ENCODE results near the gene FGB. TPM values are rescaled to one million over a fixed set of nuclear protein-coding genes. Genes with fewer than 3 reads are reported as not detected.

Gene FGB
- total RNA-seq, 1 donor from 2014 or later, result not detected

DNA sequence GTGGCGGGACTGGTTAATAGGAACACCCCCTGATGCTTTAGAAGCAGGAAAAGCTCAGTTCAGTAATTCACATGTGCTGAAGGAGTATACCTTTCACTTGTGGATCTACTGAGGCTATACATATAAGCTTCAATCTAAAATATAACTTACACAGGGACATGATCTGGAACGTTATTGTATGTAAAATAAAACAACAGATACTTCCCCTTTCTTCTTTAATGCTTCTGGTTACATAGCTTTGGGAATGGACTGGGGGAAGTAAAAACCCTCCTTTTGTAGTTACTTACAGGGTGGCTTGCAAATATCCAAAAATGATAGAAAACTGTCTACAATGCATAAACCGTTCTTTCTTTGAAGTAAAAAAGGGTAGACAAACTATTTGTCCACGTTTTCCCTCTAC lies 47.8 kb downstream of the FGB start:
- H3K27ac Mint-ChIP-seq (ENCODE audit: unreplicated experiment), result no peak overlapping the region
- H3K4me3 Mint-ChIP-seq (ENCODE audit: unreplicated experiment), result no peak overlapping the region
- H3K4me1 Mint-ChIP-seq (ENCODE audit: low read depth, unreplicated experiment), result no peaks in the 10 kb centered on the region
- DNase-seq, result no peak
- H3K9me3 Mint-ChIP-seq (ENCODE audit: unreplicated experiment), result no peaks in the 10 kb centered on the region
- H3K27me3 Mint-ChIP-seq (ENCODE audit: unreplicated experiment), result no peaks in the 10 kb centered on the region
- no peaks in the 10 kb centered on the region for H3K36me3 Mint-ChIP-seq (ENCODE audit: unreplicated experiment)
- TF ChIP-seq, protein P1, sequence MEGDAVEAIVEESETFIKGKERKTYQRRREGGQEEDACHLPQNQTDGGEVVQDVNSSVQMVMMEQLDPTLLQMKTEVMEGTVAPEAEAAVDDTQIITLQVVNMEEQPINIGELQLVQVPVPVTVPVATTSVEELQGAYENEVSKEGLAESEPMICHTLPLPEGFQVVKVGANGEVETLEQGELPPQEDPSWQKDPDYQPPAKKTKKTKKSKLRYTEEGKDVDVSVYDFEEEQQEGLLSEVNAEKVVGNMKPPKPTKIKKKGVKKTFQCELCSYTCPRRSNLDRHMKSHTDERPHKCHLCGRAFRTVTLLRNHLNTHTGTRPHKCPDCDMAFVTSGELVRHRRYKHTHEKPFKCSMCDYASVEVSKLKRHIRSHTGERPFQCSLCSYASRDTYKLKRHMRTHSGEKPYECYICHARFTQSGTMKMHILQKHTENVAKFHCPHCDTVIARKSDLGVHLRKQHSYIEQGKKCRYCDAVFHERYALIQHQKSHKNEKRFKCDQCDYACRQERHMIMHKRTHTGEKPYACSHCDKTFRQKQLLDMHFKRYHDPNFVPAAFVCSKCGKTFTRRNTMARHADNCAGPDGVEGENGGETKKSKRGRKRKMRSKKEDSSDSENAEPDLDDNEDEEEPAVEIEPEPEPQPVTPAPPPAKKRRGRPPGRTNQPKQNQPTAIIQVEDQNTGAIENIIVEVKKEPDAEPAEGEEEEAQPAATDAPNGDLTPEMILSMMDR (IDR thresholded peaks at IDR 0.05; ENCODE audit: partially characterized antibody, unreplicated experiment), result no peak

DNA sequence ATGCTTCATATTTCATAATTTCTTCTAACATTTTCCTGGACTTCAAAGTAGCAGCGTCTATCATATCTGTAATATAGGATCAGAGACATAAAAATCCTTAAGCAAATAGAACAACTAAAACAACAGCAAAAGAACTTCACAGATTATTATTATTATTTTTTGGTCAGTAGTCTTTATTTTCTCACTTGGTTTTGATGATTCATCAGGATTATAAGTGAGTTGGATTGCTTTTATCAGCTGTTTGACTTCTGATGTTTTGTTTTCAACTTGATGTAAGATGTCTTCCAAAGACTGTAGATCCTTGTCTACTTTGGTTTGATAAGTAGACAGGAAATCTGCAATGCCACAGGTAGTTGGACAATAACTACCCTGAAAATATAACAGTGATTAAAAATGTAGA lies 49.0 kb downstream of the FGB start:
- H3K27me3 Mint-ChIP-seq (ENCODE audit: unreplicated experiment), result no peaks in the 10 kb centered on the region
- H3K4me3 Mint-ChIP-seq (ENCODE audit: unreplicated experiment), result no peak overlapping the region

DNA sequence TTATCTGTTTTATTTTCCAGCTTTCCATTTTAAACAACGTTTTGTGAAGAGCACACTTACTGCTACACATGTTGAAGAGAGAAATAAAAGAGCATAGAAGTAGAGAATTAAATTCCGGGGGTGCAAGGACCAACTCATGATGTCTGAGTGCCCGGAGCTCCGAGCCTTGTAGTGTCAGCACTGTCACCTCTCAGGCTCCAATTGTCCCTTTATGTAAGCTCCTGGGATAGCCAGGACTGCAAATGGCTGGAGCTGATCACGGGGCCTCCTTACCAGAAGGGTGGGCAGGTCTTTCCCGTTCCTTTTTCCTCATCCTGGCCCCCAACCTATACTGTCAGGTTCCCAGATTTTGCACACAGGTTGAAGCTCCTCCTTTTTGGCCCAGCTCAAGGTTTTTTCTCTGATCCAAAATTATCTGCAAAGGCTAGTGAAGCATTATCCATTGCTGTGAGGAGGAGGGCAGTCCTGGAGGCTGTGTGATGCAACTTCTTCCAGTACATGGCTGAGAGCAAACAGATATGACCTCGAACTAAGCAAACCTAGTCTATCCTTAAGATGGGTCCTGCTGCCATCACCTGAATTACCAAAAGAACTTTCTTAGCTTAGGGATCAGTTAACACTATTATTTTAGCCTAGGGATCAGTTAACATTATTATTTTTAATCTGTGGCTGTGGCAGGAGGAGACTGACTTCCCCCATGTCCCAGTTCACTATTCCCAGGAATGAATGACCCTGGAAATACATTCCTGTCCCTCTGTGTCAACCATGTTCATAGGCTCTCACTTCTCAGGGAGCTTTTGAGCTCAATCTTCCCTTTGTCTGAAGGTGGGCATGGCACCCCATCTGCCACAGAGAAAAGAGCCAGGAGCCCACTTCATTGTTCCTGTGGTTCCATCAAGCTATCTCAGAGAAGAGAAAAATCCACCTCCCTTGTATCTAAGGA lies 49.9 kb downstream of the FGB start, which contains the start of gene FGG:
Gene FGG, minus strand, starts transcription at position 185 of the 943 bp plus-strand sequence. Its CDS starts 47 bp downstream, at position 138.
- H3K27me3 Mint-ChIP-seq (ENCODE audit: unreplicated experiment), result no peaks in the 10 kb centered on the region
- H3K9me3 Mint-ChIP-seq (ENCODE audit: unreplicated experiment), result no peaks in the 10 kb centered on the region

More for the DNA sequence above, 49.0 kb downstream of the FGB start:
- no peak for DNase-seq
- TF ChIP-seq, protein P1 (IDR thresholded peaks at IDR 0.05; ENCODE audit: partially characterized antibody, unreplicated experiment), result no peak
- no peaks in the 10 kb centered on the region for H3K36me3 Mint-ChIP-seq (ENCODE audit: unreplicated experiment)
- no peaks in the 10 kb centered on the region for H3K9me3 Mint-ChIP-seq (ENCODE audit: unreplicated experiment)
- no peak overlapping the region for H3K27ac Mint-ChIP-seq (ENCODE audit: unreplicated experiment)
- no peaks in the 10 kb centered on the region for H3K4me1 Mint-ChIP-seq (ENCODE audit: low read depth, unreplicated experiment)

DNA sequence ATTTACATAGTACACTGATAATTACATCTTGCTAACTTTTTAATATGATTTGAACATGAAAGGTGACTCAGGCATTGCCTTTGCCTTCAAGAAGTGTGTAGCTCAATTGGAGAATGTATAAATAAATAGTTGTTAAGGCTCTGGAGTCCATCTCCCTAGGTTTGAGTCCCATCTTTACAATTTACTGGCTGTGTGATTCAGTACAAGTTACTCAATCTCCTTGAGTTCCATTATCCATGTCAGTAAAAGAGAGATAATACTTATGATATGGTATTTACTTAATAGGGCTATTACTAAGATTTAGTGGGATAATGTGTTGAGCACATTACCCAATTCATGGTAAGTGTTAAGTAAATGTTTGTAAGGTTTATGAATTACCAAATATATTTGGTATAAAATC lies 51.5 kb downstream of the FGB start:
- DNase-seq, result no peak
- Mint-ChIP-seq H3K27me3 (ENCODE audit: unreplicated experiment) (no peaks in the 10 kb centered on the region), H3K9me3 (ENCODE audit: unreplicated experiment) (no peaks in the 10 kb centered on the region), H3K27ac (ENCODE audit: unreplicated experiment) (no peak overlapping the region), H3K36me3 (ENCODE audit: unreplicated experiment) (no peaks in the 10 kb centered on the region), H3K4me3 (ENCODE audit: unreplicated experiment) (no peak overlapping the region), H3K4me1 (ENCODE audit: low read depth, unreplicated experiment) (no peaks in the 10 kb centered on the region)
- TF ChIP-seq, protein P1 (IDR thresholded peaks at IDR 0.05; ENCODE audit: partially characterized antibody, unreplicated experiment), result no peak

More for the DNA sequence above, 49.9 kb downstream of the FGB start, which contains the start of gene FGG:
- DNase-seq, result no peak
- no peak within 1 kb of the TSS for H3K4me3 Mint-ChIP-seq (ENCODE audit: unreplicated experiment)
- no peak within 1 kb of the TSS for H3K27ac Mint-ChIP-seq (ENCODE audit: unreplicated experiment)
- H3K4me1 Mint-ChIP-seq (ENCODE audit: low read depth, unreplicated experiment), result no peaks in the 10 kb centered on the region
- H3K36me3 Mint-ChIP-seq (ENCODE audit: unreplicated experiment), result no peaks in the 10 kb centered on the region
- TF ChIP-seq, protein P1 (IDR thresholded peaks at IDR 0.05; ENCODE audit: partially characterized antibody, unreplicated experiment), result no peak

DNA sequence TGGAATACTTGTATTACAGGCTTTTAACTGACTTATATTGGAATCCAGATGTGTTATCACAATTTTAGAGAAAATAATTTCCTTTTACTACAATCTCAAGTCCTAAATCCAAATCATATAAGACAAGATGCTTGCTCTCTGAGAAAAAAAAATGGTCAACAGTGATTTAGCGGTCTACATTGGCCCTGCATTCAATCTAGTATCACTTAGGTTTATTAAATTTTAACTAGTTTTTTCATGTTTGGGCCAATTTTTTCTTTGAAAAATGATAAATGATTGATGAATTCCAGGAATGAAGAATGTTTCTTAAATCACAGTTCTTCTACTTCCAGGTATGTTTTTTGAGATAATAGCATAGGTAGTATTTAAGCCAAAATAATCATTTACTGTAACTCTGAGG lies 52.4 kb downstream of the FGB start:
- Mint-ChIP-seq H3K9me3 (ENCODE audit: unreplicated experiment) (no peaks in the 10 kb centered on the region), H3K27ac (ENCODE audit: unreplicated experiment) (no peak overlapping the region), H3K4me3 (ENCODE audit: unreplicated experiment) (no peak overlapping the region), H3K36me3 (ENCODE audit: unreplicated experiment) (no peaks in the 10 kb centered on the region), H3K27me3 (ENCODE audit: unreplicated experiment) (no peaks in the 10 kb centered on the region), H3K4me1 (ENCODE audit: low read depth, unreplicated experiment) (no peaks in the 10 kb centered on the region)
- TF ChIP-seq, protein P1 (IDR thresholded peaks at IDR 0.05; ENCODE audit: partially characterized antibody, unreplicated experiment), result no peak
- DNase-seq, result no peak

Measured in glutamatergic neuron (in vitro differentiated cells).